IMR-90 (cell line): Measurements from ENCODE around the gene CTDSPL.

Experiments used
- BHLHE40 ChIP-seq: fragments of 150-350 bp; IDR thresholded peaks from 2 replicates; pipeline ENCODE4 v1.6.1; 2016; ENCODE audit warnings: mild to moderate bottlenecking, low read depth, low read length
- CTCF ChIP-seq: conservative IDR thresholded peaks from 2 replicates; pipeline ENCODE4 v1.5.1; 2012; ENCODE audit warnings: mild to moderate bottlenecking, low read depth, low read length, improper control_type of control experiment
- MXI1 ChIP-seq: IDR thresholded peaks from 2 replicates; pipeline ENCODE4 v1.6.1; 2012; ENCODE audit warnings: low read depth, mild to moderate bottlenecking, low read length, moderate library complexity, borderline replicate concordance
- NFE2L2 ChIP-seq: fragments of 150-350 bp; IDR thresholded peaks from 2 replicates; pipeline ENCODE4 v1.6.1; 2016; ENCODE audit warnings: low read depth, mild to moderate bottlenecking, low read length
- POLR2A ChIP-seq: IDR thresholded peaks from 2 replicates; pipeline ENCODE4 v1.6.1; 2012; ENCODE audit warnings: mild to moderate bottlenecking, low read depth, low read length
- RAD21 ChIP-seq: IDR thresholded peaks from 2 replicates; pipeline ENCODE4 v1.6.1; 2012; ENCODE audit warnings: low read length, improper control_type of control experiment
- RFX5 ChIP-seq: IDR thresholded peaks from 2 replicates; pipeline ENCODE4 v1.8.0; 2012; ENCODE audit warnings: low read depth, mild to moderate bottlenecking, low read length, moderate library complexity
- USF2 ChIP-seq: fragments of 150-350 bp; IDR thresholded peaks from 2 replicates; pipeline ENCODE4 v1.6.1; 2017; ENCODE audit warnings: mild to moderate bottlenecking, antibody characterized with exemption, low read length, low read depth

- no peak for TF ChIP-seq CTCF
- TF ChIP-seq RAD21, result no peak
- no peak for TF ChIP-seq BHLHE40
- TF ChIP-seq USF2, result no peak
- TF ChIP-seq POLR2A, result no peak
- TF ChIP-seq RFX5, result no peak
- no peak for TF ChIP-seq NFE2L2
- TF ChIP-seq MXI1, result no peak
Observed at GRCh38 chr3:37922721-37923568, 61.3 kb downstream of the CTDSPL start.
